ENCODE measurements around the gene ERBB2. TPM values are rescaled to one million over a fixed set of nuclear protein-coding genes. Genes with fewer than 3 reads are reported as not detected.

ERBB2 gene
- total and polyA plus RNA-seq, 2 of the 8 experiments (the other 6 are each of a cell fraction or from before 2014, with no cell fraction given): 183 to 394 TPM

- no peak overlapping the region for H3K18ac ChIP-seq (ENCODE audit: extremely low read depth, low read length)
- H4K91ac ChIP-seq (replicated peaks; ENCODE audit: insufficient read length, low read length): no peak overlapping the region
- no peak overlapping the region for H3K23ac ChIP-seq (ENCODE audit: insufficient read length)
- H3K4ac ChIP-seq (replicated peaks; ENCODE audit: insufficient read length, low read depth, low read length): no peak overlapping the region
- H3K14ac ChIP-seq (ENCODE audit: insufficient read length): no peak overlapping the region
- no peaks in the 10 kb centered on the region for H3K23me2 ChIP-seq (ENCODE audit: low read depth, low read length)
- H4K20me1 ChIP-seq (replicated peaks in 1 of 2; ENCODE audit: control insufficient read depth in 1 of 2, insufficient read depth in 2 of 2, low read length in 2 of 2): peaks cover 8 to 10% of the 10 kb centered on the region in 2 experiments
- 94% methylated on average over 18 of the region's 18 CpGs; no CpG with 5 or more reads in 1 of the 2 experiments for WGBS, 2 experiments (ENCODE audit: extremely low coverage in 1 of 2, insufficient coverage in 1 of 2, insufficient read length in 1 of 2, insufficient replicate concordance in 2 of 2, low coverage in 1 of 2, low lambda C conversion rate in 2 of 2, missing lambda C conversion rate in 1 of 2)
- FAIRE-seq (no peak), DNase-seq (ENCODE audit: low read depth in 1 of 2, low spot score in 2 of 2) (no peak)
- H3K4me1 ChIP-seq (replicated peaks in 1 of 4; ENCODE audit: control insufficient read depth in 3 of 4, insufficient read depth in 4 of 4, low read length in 3 of 4): no peaks in the 10 kb centered on the region
- ChIA-PET POLR2A (ENCODE audit: partially characterized antibody) (interaction anchor here (0.9 to 4.5 kb wide), 8 partner anchors 8 to 35 kb away, joined by 3 to 23 read pairs (median 5); partner anchors contain the start of genes ERBB2 and MIEN1), CTCF (ENCODE audit: partially characterized antibody) (interaction anchor here (0.5 to 2.7 kb wide), 9 partner anchors 10 to 167 kb away, joined by 3 to 13 read pairs (median 3); partner anchors contain the start of genes MIEN1 and PGAP3)
- H3K79me1 ChIP-seq (ENCODE audit: low read depth, low read length): no peaks in the 10 kb centered on the region
- H2BK5ac ChIP-seq (ENCODE audit: low read depth, low read length): no peak overlapping the region
- H4K8ac ChIP-seq (ENCODE audit: extremely low read depth, insufficient read depth, low read length): no peak overlapping the region
- TF ChIP-seq SP4 (IDR thresholded peaks at IDR 0.05; ENCODE audit: low read length) (no peak), SUZ12 (IDR thresholded peaks at IDR 0.05; ENCODE audit: low read length) (no peak), CREB1 (IDR thresholded peaks at IDR 0.05) (no peak), HDAC2 (IDR thresholded peaks at IDR 0.05; ENCODE audit: borderline replicate concordance in 1 of 2, low read depth in 2 of 2, low read length in 2 of 2) (no peak), TCF12 (IDR thresholded peaks at IDR 0.05; ENCODE audit: low read depth, low read length) (no peak), SIX5 (IDR thresholded peaks at IDR 0.05; ENCODE audit: low read depth, low read length) (no peak), POLR2A (IDR thresholded peaks at IDR 0.05; ENCODE audit: control extremely low read depth in 1 of 2, low read depth in 2 of 2, low read length in 2 of 2) (no peak), NRF1 (IDR thresholded peaks at IDR 0.05; ENCODE audit: low read depth, low read length) (no peak), SRF (IDR thresholded peaks at IDR 0.05; ENCODE audit: low read depth, low read length) (no peak), CHD1 (IDR thresholded peaks at IDR 0.05; ENCODE audit: low read depth, low read length) (no peak)
- H2BK12ac ChIP-seq (ENCODE audit: low read depth, low read length): no peak overlapping the region
- no peak overlapping the region for H3K9ac ChIP-seq (replicated peaks in 1 of 4; ENCODE audit: extremely low read depth in 1 of 4, low read depth in 3 of 4, low read length in 3 of 4)
- no peaks in the 10 kb centered on the region for H3K9me3 ChIP-seq (ENCODE audit: insufficient read depth in 2 of 2, low read depth in 1 of 2, low read length in 1 of 2)
- H3K27ac ChIP-seq (ENCODE audit: low read depth, low read length): 0 out of 2 replicates have a peak overlapping the region, but pooled peaks have one; percentile 47
- H3K36me3 ChIP-seq (ENCODE audit: control insufficient read depth in 2 of 4, insufficient read depth in 4 of 4, low read length in 3 of 4): peaks cover 45 to 94% (median 75%) of the 10 kb centered on the region in 4 experiments
- H3K56ac ChIP-seq (replicated peaks; ENCODE audit: insufficient read length, low read depth, low read length): no peak overlapping the region
- no peak overlapping the region for H3K4me2 ChIP-seq (ENCODE audit: insufficient read depth in 1 of 2, low read depth in 2 of 2, low read length in 2 of 2)
- H2BK20ac ChIP-seq (ENCODE audit: low read length): no peak overlapping the region
- H2BK15ac ChIP-seq (ENCODE audit: low read length): no peak overlapping the region
- no peak overlapping the region for H3K4me3 ChIP-seq (ENCODE audit: extremely low read depth in 1 of 4, insufficient read depth in 2 of 4, low read depth in 3 of 4, low read length in 4 of 4)
- H3K27me3 ChIP-seq (replicated peaks in 1 of 4; ENCODE audit: control insufficient read depth in 3 of 4, extremely low read depth in 1 of 4, insufficient read depth in 3 of 4, low read length in 3 of 4): no peaks in the 10 kb centered on the region
- H2AK5ac ChIP-seq (ENCODE audit: low read depth, low read length): no peak overlapping the region
- peaks cover 0 to 4% of the 10 kb centered on the region in 2 experiments; a peak in 2 of 4 replicates for H3K79me2 ChIP-seq (ENCODE audit: control insufficient read depth in 1 of 2, insufficient read depth in 2 of 2, low read length in 2 of 2)
- no peak overlapping the region for H2BK120ac ChIP-seq (replicated peaks; ENCODE audit: low read depth, low read length)
- no peak overlapping the region for H4K5ac ChIP-seq (ENCODE audit: insufficient read length, low read depth, low read length)
- no peak overlapping the region for H2AFZ ChIP-seq (ENCODE audit: low read length)
Observed at GRCh38 chr17:39715375-39716072, 15.7 kb downstream of the ERBB2 start.
